ENCODE data around the gene AGAP5.
"Not testable (repeated sequence)": the region's sequence is repeated elsewhere in the genome, so short reads cannot be mapped to it uniquely, and the experiment has no call there.

Gene AGAP5

DNA sequence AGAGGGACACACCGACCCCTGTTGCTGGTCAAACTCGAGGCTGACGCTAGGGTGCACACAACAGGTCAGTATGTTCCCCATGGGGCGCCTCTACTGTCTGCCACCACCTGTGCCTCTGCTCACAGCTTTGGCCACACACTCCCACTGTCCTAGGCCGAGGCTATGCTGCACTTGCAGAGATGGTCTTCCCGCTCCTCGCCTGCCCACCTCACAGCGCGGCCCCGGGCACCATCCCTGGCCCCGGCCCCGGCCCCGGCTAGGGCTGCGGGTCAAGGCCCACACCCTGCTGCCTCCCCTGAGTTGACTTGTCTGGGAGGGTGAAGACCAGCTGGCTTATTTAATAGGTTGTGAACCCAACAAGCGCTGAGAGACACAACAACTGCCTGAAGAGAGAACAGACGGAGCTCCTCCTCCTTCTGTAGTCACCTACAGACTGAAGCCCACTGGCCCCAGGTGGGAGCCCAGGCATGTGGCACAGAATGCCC is at the start of gene AGAP5:
Gene AGAP5, minus strand, starts transcription at position 435 of the 485 bp plus-strand sequence. Its CDS starts 354 bp downstream, at position 81.
- intact Hi-C loops (cut with DNase I): not testable (repeated sequence)
- peak in 1 of 10 donors; percentile 55 for DNase-seq

DNA sequence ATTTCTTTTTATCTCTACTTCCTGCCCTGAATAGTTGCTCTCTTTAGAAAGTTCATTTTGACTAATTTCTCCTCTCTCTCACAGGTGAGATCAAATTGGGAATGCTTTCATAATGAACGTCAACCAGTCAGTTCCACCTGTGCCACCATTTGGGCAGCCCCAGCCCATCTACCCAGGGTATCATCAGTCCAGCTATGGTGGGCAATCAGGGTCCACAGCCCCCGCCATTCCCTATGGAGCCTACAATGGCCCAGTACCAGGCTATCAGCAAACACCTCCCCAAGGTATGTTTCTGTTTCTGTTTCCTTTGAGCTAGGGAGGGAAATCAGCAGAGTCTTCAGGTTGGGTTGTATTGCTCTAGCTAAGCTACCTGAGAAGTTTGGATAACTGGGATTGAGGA is 48.8 kb upstream of the AGAP5 start:
- DNase-seq: no peak
- intact Hi-C loops (cut with DNase I): no loop called here

DNA sequence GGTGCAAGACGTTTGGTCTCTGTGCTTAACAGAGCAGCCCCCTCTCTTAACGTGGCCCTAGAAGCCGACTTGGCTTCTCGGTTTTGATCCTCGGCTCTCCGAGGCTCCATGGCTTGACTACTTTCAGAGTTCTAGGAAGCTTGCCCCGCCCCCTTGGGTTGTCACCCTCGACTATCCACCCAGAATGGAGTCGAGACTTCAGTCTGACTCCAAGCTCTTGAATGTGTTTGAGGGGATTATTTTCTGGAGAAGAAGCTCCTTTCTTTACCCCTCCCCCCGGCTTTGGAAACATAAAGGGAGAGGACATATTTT is 46.7 kb upstream of the AGAP5 start:
- intact Hi-C loops (cut with DNase I): no loop called here
- DNase-seq: peak in 2 of 10 donors; percentile 6 to 26

DNA sequence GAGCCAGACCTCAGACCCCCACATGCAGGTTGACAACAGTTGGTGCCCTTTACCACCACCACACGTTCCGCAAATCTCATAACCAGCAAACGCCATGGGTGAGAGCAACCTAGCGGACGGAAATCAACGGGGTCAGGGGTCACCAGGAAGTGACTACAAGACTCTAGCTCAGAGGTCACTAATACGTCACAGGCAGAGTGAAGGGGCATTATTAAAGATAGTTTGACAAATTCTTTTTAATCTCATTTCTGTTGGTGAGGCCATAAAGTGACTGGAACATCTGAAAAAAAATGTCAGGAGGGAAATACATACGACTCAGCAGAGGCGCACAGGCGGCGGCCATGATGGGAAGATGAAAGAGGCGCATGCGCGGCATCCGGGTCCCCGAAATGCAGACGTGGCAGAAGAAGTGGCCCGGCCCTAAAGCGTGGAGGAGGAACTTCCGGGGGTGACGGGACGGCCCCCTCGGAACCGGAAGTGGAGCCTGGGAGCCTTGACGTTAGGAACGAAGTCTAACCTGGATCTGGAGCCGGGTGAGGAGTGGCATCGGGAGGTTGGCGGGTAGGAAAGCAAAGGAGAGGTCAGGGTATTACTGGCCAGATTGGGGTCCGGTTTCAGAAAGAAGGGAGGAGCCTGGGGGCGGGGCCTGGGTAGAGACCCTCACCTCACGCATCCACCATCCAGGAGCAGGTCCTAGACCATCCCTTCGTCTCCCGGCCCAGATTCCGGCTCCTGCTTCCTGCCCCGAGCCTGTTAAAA is 46.2 kb upstream of the AGAP5 start, which contains the start of gene SEC24C:
Gene SEC24C, plus strand, starts transcription at position 468 of the 759 bp plus-strand sequence. CDS start 2,461 bp downstream, outside the sequence.
- DNase-seq: peak; percentile 92 to 99 (median 96)
- intact Hi-C loops (cut with DNase I): no loop called here

DNA sequence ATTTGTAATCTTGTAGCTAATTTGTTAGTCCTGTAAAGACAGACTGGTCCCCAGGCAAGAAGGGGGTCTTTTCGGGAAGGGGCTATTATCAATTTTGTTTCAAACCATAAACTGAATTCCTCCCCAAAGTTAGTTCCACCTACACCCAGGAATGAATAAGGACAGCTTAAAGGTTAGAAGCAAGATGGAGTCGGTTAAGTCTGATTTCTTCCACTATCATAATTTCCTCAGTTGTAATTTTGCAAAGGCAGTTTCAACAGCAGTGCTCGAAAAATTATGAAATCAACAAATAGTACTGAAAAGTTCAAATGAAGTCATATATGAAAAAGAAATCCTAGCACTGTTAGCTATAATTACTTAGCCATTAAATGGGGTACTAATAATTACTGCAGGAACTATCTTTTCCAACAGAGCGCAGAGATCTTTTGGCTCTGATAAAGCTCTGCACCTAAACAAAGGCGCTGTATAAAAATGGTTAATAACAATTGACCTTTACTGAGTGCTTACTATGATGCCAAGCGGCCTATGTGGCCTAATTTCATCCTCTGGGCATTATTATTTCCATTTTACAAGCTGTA is 45.5 kb upstream of the AGAP5 start:
- intact Hi-C loops (cut with DNase I): no loop called here
- DNase-seq: no peak

DNA sequence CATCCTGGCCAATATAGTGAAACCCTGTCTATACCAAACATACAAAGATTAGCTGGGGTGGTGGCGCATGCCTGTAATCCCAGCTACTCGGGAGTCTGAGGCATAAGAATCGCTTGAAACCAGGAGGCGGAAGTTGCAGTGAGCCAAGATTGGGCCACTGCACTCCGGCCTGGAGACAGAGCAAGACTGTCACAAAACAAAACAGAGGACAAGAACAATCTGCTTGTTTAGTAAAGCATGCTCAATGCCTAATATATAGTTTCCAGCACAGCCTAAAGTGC is 44.5 kb upstream of the AGAP5 start:
- DNase-seq: no peak
- intact Hi-C loops (cut with DNase I): no loop called here

DNA sequence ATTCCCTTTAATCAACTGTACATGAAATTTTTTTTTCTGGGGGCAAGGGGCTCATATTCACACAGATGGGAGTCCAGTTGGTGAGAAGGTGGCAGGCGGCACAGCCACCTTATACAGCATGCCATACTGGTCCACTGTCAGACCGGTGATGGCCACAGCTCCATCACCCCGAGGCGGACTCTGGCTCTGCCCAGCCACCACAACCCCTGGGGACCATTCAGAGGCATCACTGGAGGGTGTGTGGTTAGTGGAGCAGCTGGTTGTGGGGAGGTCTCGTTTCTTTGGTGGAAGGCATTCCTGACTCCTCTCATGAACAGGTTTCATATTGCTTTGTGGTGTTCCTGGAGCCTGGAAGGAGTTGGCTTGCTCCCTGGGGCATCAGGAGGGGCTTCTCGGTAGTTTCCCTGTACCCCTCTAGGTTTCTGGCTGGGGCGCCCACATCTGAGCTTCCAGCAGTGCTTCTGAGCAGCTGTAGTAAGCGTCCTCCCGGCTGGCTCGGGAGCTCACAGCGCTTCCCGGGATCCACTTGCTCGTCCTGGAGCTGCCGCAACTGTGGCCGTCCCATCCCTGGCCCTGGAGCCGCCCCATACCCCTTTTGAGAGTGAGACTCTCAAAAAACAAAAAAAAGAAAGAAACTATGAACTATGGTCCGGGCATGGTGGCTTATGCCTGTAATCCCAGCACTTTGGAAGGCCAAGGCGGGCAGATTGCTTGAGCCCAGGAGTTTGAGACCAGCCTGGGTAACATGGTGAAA is 42.8 kb upstream of the AGAP5 start:
- DNase-seq; intact Hi-C loops (cut with DNase I): not testable (repeated sequence)

DNA sequence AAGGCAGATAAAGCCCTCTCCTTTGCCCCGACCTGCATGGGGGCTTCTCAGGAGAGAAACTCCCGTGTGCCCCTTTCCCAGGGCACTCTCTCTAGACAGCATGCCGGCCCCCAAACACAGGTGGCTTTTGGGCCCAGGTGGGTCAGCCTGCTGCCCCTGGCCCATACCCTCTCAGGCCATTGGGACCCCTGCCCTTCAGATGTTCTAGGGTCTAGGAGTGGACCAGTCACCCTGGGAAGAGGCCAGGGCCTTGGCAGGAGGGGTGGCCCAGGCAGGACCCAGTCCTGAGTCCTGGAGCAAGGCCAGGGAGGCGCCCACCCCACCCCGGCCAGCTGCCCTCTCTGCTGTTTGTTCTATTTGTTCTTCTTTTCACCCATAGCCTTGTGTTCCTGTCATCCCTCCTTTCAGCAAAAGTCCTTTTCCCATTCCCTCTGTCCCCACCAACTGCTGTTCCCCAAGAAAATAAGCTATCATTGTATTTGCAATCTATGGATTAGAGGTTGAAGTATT is 36.9 kb upstream of the AGAP5 start:
- no peak for DNase-seq
- intact Hi-C loops (cut with DNase I): no loop called here

DNA sequence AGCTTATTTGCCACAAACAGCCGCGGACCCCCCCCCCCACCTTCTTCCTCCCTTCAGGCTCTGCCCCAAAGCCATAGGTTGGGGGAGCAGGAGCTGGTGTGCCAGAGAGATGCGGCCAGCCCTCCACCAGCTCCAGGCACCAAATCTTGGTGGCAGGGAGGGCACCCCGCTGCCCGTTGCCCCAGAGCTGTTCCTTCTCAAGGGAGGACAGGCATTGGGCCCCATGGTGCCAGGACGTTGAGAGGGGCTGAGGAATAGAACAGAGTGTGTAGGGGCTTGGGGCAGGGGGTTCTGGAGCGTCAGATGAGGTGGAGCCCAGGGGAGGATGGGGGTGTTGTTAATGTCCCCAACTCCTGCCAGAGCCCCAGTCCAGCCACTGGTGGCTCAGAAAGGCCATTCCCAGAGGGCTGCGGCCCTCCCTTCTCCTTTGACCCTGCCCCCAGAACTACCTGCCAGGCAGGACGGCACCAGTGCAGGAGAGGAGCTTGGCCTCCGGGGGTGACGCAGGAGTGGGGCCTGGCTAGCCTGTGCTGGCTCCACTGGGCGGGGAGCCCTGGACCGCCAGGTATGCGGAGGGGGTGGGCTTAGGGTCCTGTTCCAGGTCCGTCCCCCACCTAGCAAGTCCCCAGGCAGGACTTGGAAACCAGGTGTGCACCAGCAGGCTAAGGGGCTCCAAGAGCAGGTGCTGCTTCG is 36.3 kb upstream of the AGAP5 start:
- DNase-seq: no peak
- intact Hi-C loops (cut with DNase I): no loop called here

DNA sequence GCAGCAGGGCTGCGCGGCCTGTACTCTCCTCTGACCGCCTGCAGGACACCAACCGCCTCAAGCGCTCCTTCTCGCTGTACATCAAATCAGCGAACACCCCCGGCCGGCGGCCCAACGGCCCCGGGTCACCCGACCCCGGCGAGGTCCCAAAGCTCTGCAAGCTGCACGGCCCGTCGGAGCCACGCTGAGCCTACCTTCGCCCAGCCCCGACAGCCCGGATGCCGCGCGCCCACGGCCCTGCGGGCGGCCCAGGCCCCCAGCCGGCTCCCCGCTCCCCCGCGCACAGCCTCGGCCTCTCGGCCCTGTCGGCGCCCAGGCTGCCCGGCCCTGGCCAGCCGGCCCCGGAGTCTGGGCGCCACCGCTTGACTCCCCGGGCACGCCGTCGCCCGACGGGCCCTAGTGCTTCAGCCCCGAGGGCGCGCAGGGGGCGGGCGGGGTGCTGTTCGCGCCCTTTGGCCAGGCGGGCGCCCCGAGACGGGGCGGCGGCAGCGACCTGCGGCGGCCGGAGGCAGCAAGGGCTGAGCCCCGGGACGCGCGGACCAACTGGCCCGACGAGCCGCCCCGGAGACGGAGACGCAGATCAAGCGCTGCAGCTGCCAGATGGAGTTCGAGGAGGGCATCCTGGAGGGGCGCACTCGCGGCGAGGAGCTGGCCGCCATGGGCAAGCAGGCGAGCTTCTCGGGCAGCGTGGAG is 35.2 kb upstream of the AGAP5 start:
- intact Hi-C loops (cut with DNase I): no loop called here
- peak in 1 of 10 donors; percentile 84 for DNase-seq

DNA sequence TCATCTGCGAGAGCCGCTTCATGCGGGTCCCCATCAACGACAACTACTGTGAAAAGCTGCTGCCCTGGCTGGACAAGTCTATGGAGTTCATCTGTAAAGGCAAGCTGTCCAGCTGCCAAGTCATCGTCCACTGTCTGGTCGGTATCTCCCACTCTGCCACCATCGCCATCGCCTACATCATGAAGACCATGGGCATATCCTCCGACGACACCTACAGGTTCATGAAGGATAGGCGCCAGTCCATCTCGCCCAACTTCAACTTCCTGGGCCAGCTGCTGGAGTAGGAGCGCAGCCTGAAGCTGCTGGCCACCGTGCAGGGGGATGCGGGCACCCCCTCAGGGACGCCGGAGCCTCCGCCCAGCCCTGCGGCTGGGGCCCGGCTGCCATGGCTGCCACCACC is 34.5 kb upstream of the AGAP5 start:
- intact Hi-C loops (cut with DNase I): no loop called here
- DNase-seq: no peak

DNA sequence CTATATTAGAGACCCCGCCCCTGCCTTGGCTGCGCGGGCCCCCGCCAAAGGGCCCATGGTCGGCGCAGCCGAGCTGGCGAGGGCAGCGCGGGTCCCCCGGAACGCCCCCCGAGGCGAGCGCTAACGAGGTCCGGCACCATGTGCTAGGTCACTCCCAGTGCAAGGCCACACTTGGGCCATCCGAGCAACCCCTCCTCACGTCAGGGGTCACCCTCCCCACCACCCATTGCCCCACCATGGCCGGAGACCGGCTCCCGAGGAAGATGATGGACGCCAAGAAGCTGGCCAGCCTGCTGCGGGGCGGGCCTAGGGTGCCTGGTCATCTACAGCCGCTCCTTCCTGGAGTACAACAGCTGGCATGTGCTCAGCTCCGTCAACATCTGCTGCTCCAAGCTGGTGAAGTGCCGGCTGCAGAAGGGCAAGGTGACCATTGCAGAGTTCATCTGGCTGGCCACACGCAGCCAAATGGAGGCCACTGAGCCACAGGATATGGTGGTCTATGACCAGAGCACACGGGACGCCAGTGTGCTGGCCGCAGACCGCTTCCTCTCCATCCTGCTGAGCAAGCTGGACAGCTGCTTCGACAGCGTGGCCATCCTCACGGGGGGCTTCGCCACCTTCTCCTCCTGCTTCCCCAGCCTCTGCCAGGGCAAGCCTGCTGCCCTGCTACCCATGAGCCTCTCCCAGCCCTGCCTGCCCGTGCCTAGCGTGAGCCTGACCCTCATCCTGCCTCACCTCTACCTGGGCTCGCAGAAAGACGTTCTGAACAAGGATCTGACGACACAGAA is 33.9 kb upstream of the AGAP5 start:
- intact Hi-C loops (cut with DNase I): no loop called here

DNA sequence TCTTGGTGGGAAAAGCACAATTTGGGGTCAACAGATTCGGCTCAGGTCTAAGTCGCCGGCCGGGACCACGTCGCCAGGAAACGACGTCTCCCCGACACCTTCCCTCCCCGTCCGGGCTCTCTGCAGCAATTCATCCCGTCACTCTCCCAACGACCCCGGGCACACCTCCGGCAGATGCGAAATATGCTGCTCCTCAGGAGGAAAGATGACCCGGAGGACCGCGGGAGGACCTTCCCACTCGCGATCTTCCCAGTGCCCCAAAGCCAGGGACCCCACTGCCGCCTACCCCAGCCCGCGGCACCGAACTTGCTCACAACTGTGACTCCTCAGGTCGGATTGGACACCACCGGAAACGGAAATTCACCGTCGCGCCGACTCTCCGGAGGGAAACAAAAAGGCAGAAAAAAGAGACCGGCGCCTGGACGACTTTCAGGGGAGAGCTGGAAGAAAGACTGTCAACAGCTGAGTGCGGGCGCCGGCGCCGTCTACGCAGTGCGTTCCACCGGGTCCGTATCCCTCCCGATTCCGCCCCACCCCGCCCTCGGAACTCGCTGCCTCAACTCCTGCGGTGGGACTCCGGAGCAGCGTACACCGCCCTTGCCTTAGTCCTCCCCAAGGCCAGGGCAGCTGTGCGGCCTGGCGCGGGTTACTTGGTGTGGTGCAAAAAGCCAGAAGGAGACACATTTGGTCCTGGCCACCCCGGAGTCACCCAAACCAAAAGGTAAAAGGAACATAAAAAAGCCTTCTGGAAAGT is 32.4 kb upstream of the AGAP5 start:
- DNase-seq: peak; percentile 86 to 99 (median 94)
- intact Hi-C loops (cut with DNase I): no loop called here

More for the DNA sequence above, 33.9 kb upstream of the AGAP5 start:
- DNase-seq: peak in 1 of 10 donors; percentile 79

DNA sequence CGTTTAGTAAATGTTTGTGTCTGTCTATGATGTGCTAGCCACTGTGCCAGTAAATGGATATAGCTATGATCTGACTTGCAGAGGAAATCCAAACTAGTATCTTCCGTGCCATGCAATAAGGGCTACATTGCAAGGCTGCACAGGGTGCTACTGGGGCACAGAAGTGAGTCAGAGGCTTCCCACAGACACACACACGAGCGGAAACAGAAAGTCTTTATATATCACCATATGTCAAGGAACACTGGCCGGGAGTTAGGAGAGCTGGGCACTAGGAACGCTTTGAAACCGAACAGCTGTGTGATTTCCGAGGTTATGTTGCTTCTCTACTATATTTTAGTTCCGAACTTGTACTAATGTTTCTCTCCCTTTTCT is 31.9 kb upstream of the AGAP5 start:
- intact Hi-C loops (cut with DNase I): not testable (repeated sequence)

DNA sequence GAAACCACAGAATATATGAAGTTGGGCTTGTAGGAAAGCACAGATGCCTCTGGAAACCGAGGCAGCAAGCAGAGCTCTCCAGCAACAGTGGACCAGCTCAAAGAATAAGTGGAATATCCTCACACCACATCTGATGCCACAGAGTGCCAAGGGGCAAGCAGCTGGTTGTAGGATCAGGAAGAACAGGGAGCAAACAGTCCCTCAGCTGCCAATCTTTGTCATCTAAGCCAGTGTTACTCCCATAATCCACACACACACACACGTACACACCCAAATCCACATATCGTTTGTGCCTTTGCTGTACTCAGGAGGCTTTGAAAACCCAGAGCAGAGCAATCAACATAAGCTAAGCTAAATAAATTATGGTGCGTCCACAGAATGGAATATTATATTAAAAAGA is 25.6 kb upstream of the AGAP5 start:
- intact Hi-C loops (cut with DNase I): no loop called here
- no peak for DNase-seq

More for the DNA sequence above, 31.9 kb upstream of the AGAP5 start:
- DNase-seq: not testable (repeated sequence)

DNA sequence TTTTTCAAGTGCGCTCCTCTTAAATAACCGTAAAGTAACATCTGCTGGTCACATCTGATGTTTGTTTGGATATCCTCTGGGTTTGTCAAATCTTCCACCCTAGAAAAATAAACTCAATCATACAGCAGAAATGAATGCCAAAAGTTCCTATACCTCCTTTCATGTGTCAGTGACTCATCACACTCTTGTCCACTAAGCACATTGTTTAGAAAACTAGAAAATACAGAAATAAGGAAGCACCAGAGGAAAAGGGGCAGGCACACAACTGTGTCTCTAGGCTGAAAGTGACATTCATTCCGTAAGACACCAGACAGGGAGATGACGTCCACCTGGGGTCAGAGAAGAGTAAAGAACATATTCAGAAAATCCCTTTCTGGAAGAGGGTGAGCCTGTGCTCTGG is 22.7 kb upstream of the AGAP5 start:
- intact Hi-C loops (cut with DNase I); DNase-seq: not testable (repeated sequence)

DNA sequence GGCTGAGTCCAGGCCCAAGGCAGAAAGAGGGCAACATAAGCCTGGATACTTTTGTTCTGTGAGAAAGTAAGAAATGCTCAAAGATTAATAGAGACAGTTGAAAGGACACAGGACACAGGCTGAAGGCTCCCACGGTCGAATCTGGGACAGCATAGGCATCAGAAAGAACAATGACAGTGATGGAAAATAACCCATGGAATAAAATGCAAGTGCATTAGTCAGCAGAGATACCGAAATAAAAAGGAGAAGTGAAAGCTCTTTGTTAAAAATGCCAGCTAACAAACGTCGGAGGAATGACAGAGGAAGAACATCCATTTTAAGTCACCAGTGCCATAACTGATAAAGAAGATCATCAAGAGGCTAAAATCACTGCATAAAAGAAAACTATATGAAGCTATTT is 19.6 kb upstream of the AGAP5 start:
- DNase-seq: no peak
- intact Hi-C loops (cut with DNase I): no loop called here

DNA sequence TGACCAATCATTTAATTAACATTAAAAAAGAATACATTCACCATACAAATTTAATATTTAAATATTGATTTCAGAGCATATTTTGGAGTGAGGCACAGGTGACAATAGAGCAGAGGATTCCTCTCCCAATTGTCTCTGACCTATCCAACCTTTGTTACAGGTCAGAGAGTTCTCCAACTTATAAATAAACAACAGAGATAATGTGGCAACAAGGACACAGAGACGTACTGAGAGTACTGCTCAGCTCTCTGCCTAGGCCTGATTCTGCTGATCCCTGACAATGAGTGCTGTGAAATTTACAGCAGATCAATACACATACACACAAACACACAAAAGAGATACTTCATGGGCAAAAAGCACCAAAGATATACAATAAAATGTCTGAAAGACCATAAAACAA is 18.3 kb upstream of the AGAP5 start:
- DNase-seq: no peak
- intact Hi-C loops (cut with DNase I): no loop called here

All from posterior cingulate gyrus (tissue), 11 donors.